Loucy (cell line): ENCODE data around the gene SIK3.

ENCODE experiments used
- H2AFZ ChIP-seq: fragments of 200-600 bp; sonication (generic); 2 replicates; pipeline ENCODE4 v1.6.0; 2016; ENCODE audit warnings: antibody characterized with exemption, mild to moderate bottlenecking, low read length, moderate library complexity
- H3F3A ChIP-seq: fragments of 200-600 bp; 2 replicates; pipeline ENCODE4 v1.6.0; 2016; ENCODE audit warnings: antibody characterized with exemption, low read depth, mild to moderate bottlenecking
- H3K27me3 ChIP-seq: fragments of 200-600 bp; sonication (generic); 2 replicates; pipeline ENCODE4 v1.6.1; 2014; ENCODE audit warnings: low read length, mild to moderate bottlenecking; ENCODE audit not compliant: insufficient read depth, poor library complexity, severe bottlenecking
- H3K36me3 ChIP-seq: fragments of 200-600 bp; sonication (generic); 2 replicates; pipeline ENCODE4 v1.6.1; 2016; ENCODE audit warnings: low read length; ENCODE audit not compliant: insufficient read depth
- H3K4me1 ChIP-seq: fragments of 200-600 bp; sonication (generic); 2 replicates; pipeline ENCODE4 v1.5.1; 2014; ENCODE audit warnings: low read length, mild to moderate bottlenecking; ENCODE audit not compliant: insufficient read depth, poor library complexity, severe bottlenecking
- H3K4me2 ChIP-seq: fragments of 200-600 bp; sonication (generic); 2 replicates; pipeline ENCODE4 v1.6.0; 2014; ENCODE audit warnings: antibody characterized with exemption, low read length, low read depth, mild to moderate bottlenecking; ENCODE audit not compliant: poor library complexity, severe bottlenecking
- H3K4me3 ChIP-seq: fragments of 200-600 bp; sonication (generic); 2 replicates; pipeline ENCODE4 v1.5.1; 2014; ENCODE audit warnings: low read length, mild to moderate bottlenecking, mixed read lengths; ENCODE audit not compliant: poor library complexity, severe bottlenecking
- H3K79me2 ChIP-seq: fragments of 200-600 bp; sonication (generic); 2 replicates; pipeline ENCODE4 v1.6.1; 2014; ENCODE audit warnings: low read length; ENCODE audit not compliant: insufficient read depth
- H3K9ac ChIP-seq: fragments of 200-600 bp; sonication (generic); 2 replicates; pipeline ENCODE4 v1.6.0; 2014; ENCODE audit warnings: mild to moderate bottlenecking, low read depth, low read length, moderate library complexity; ENCODE audit not compliant: poor library complexity, severe bottlenecking
- H3K9me2 ChIP-seq: fragments of 200-600 bp; sonication (generic); replicated peaks from 2 replicates; pipeline ENCODE4 v1.6.1; 2016; ENCODE audit warnings: low read depth, low read length, mixed read lengths
- H3K9me3 ChIP-seq: fragments of 200-600 bp; sonication (generic); 2 replicates; pipeline ENCODE4 v1.6.1; 2014; ENCODE audit warnings: mild to moderate bottlenecking, antibody characterized with exemption, low read length, low read depth; ENCODE audit not compliant: insufficient read depth
- H4K20me1 ChIP-seq: fragments of 200-600 bp; sonication (generic); 2 replicates; pipeline ENCODE4 v1.6.0; 2014; ENCODE audit warnings: antibody characterized with exemption, low read length, mild to moderate bottlenecking; ENCODE audit not compliant: insufficient read depth, poor library complexity, severe bottlenecking
- CTCF ChIP-seq: fragments of 200-600 bp; sonication (generic); conservative IDR thresholded peaks from 2 replicates; pipeline ENCODE4 v1.5.1; 2014; ENCODE audit warnings: mild to moderate bottlenecking, antibody characterized with exemption, low read length
- EZH2phosphoT487 ChIP-seq: fragments of 200-600 bp; IDR thresholded peaks from 2 replicates; pipeline ENCODE4 v1.6.1; 2018; ENCODE audit warnings: antibody characterized with exemption, mild to moderate bottlenecking, moderate library complexity, borderline replicate concordance

Gene SIK3

GRCh38 chr11:116946414-116946813 lies 151.8 kb downstream of the SIK3 start:
- H2AFZ ChIP-seq: no peak overlapping the region
- H3K79me2 ChIP-seq: no peaks in the 10 kb centered on the region
- H3F3A ChIP-seq: no peaks in the 10 kb centered on the region
- no peaks in the 10 kb centered on the region for H4K20me1 ChIP-seq
- no peak for TF ChIP-seq EZH2phosphoT487
- TF ChIP-seq CTCF: no peak
- H3K36me3 ChIP-seq: peaks cover 35% of the 10 kb centered on the region; the same call in 1 of the 2 replicates
- H3K9me3 ChIP-seq: no peaks in the 10 kb centered on the region
- no peaks in the 10 kb centered on the region for H3K9me2 ChIP-seq
- H3K4me3 ChIP-seq: no peak overlapping the region
- H3K27me3 ChIP-seq: no peaks in the 10 kb centered on the region
- H3K4me1 ChIP-seq: no peaks in the 10 kb centered on the region
- no peak overlapping the region for H3K9ac ChIP-seq
- no peak overlapping the region for H3K4me2 ChIP-seq

- no peaks in the 10 kb centered on the region for H3K9me2 ChIP-seq
- H3K27me3 ChIP-seq: no peaks in the 10 kb centered on the region
- TF ChIP-seq EZH2phosphoT487 (no peak), CTCF (no peak)
Measured at GRCh38 chr11:116939499-116939898, 158.7 kb downstream of the SIK3 start.

GRCh38 chr11:116938471-116939070 lies 159.7 kb downstream of the SIK3 start:
- no peak overlapping the region for H2AFZ ChIP-seq
- no peak overlapping the region for H3K9ac ChIP-seq
- H3K27me3 ChIP-seq: no peaks in the 10 kb centered on the region
- H3F3A ChIP-seq: no peaks in the 10 kb centered on the region
- no peak overlapping the region for H3K4me3 ChIP-seq
- no peaks in the 10 kb centered on the region for H4K20me1 ChIP-seq
- H3K79me2 ChIP-seq: no peaks in the 10 kb centered on the region
- no peak overlapping the region for H3K4me2 ChIP-seq
- no peaks in the 10 kb centered on the region for H3K4me1 ChIP-seq
- peaks cover 15% of the 10 kb centered on the region; the same call in 1 of the 2 replicates for H3K36me3 ChIP-seq
- H3K9me3 ChIP-seq: no peaks in the 10 kb centered on the region
- H3K9me2 ChIP-seq: no peaks in the 10 kb centered on the region
- TF ChIP-seq EZH2phosphoT487 (no peak), CTCF (no peak)

More at GRCh38 chr11:116939499-116939898, 158.7 kb downstream of the SIK3 start:
- Histone ChIP-seq H3K4me2 (no peak overlapping the region), H3K4me1 (no peaks in the 10 kb centered on the region), H3F3A (no peaks in the 10 kb centered on the region), H3K9ac (no peak overlapping the region), H3K4me3 (no peak overlapping the region), H2AFZ (no peak overlapping the region), H4K20me1 (no peaks in the 10 kb centered on the region), H3K9me3 (no peaks in the 10 kb centered on the region), H3K79me2 (no peaks in the 10 kb centered on the region), H3K36me3 (peaks cover 13% of the 10 kb centered on the region; the same call in 1 of the 2 replicates)
